Measurements from ENCODE around the gene OSCP1. TPM values are rescaled to one million over a fixed set of nuclear protein-coding genes. Genes with fewer than 3 reads are reported as not detected.

The OSCP1 gene
- total RNA-seq, 1 donor from 2014 or later = not detected

- intact Hi-C loops (cut with micrococcal nuclease) = no loop called here
Measured at GRCh38 chr1:36453051-36453450, 2.8 kb upstream of the OSCP1 start.

- intact Hi-C loops (cut with micrococcal nuclease) = loop anchor here (1.0 to 2.0 kb wide), 7 partner anchors 8 to 1241 kb away; partner anchors contain the start of genes CDCA8, LSM10, MRPS15 and TRAPPC3
Measured at GRCh38 chr1:36450919-36451305, 661 bp upstream of the OSCP1 start.

DNA sequence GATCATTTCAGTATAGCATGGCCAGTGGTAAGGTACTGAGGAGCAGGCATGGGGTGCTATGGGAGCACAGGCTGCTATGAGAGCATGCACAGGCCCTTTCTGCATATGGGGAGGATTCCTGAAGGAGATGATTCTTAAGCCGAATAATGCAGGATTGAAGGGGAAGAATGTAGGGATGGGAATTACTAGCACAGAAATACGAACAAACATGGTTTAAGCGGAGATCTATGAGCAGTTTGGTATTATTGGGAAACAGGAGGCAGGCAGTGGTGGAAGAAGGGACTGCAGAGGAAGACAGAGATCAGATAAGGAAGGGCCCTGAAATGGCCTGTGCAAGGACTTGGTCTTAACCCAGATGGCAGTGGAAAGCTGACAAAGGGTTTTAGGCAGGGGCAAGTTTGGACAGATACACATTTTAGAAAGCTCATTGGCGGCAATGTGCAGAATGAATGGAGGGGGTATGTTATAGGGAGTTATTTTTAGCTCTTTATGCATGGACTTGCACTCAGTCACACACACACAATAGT, 1.7 kb downstream of the OSCP1 start:
- intact Hi-C loops (cut with micrococcal nuclease) = no loop called here

DNA sequence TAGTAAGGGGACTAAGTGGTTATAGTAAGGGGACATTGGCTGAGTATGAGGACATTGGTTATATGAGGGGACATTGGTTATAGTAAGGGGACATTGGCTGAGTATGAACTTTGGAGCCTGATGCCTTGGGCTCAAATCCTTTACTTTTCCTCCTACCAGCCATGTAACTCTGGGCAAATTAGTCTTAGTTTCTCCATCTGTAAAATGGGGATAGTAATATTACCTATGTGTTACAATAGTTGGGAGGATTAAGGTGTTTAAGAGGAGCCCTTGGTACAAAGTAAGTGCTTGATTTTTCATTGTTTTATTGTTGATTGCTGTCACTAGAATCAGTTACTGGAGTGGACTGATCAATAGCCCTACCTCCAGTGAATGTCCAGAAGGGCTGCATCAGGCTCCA, 2.8 kb downstream of the OSCP1 start:
- intact Hi-C loops (cut with micrococcal nuclease) = no loop called here

GRCh38 chr1:36446746-36447145, 3.5 kb downstream of the OSCP1 start:
- intact Hi-C loops (cut with micrococcal nuclease) = loop anchor here (1.0 kb wide), 1 partner anchor 28 kb away; no protein-coding TSS in a partner anchor

DNA sequence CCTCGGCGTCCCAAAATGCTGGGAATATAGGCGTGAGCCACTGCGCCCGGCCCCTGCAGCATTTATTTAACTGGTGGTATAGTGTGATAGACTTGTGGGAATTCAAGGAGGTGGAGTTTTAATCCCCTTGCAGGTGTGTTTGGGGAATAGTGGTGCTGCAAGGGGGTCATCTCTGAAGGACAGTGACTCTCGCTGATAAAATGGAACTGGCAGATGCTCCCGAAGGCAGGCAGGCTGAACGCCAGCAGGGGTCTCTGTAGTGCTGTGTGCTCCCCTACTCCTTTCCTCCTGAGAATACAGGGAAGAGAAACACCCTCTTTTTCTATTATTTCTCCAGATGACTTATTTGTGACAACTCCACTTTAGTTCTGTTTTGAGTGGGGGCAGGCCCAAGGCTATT, 4.0 kb downstream of the OSCP1 start:
- intact Hi-C loops (cut with micrococcal nuclease) = loop anchor here (1.0 kb wide), 1 partner anchor 28 kb away; no protein-coding TSS in a partner anchor

DNA sequence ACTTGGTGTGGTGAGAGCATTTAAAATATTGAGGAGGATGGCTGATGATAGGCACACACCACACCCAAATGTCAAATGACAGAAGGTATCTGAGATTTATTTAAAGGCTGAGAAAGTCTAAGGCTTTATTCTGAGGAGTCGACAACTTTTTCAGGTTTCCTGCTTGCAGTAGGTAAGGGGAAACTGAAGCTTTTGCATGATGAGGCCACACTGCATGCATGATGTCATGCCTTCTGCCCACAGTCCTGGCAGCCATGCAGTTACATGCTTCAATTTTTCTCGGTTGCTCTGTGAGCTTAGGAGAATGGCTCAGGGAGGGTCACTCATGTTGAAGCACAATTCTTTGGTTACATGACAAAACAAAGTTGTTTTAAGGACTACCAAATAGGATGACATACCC, 7.0 kb downstream of the OSCP1 start:
- intact Hi-C loops (cut with micrococcal nuclease) = no loop called here

- intact Hi-C loops (cut with micrococcal nuclease) = no loop called here
Measured at GRCh38 chr1:36442337-36442736, 7.9 kb downstream of the OSCP1 start.

DNA sequence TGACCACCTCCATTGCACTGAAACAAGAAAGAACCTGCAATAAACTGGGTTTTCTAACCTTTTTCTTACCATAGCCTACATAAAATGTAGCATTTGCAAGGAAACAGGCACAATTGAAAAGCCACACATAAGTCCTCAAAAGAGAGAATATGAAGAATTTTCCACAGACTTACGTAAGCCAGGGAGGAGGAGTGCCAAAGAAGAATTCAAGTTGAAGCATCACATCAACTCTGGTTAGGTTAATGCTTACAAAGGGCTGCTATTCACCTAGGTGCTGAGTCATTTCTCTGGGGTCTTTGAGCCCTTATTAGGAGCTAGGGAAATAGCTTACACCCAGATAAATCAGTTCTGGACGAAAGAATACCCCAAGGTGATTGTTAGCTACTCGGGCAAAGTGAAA, 9.6 kb downstream of the OSCP1 start:
- intact Hi-C loops (cut with micrococcal nuclease) = no loop called here

DNA sequence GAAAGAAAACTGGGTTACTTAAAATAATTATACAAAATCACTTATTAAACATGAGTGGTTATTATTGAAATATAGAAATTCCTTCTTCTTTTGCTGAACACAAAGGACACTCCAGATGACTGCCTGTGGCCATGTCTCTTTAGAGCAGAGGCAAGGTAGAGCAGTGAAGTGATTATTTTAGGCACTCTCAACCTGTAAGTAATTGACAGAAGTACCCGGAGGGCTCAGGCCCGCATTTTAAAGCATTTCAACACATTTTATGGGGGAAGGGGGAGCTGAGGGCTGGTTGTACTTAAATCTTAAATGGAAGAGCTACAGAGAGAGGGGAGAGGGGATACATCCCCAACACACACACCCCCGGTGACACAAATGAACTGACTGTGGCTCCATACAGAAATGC, 10.2 kb downstream of the OSCP1 start:
- intact Hi-C loops (cut with micrococcal nuclease) = no loop called here

- intact Hi-C loops (cut with micrococcal nuclease) = no loop called here
Measured at GRCh38 chr1:36438715-36439114, 11.5 kb downstream of the OSCP1 start.

GRCh38 chr1:36436821-36437220, 13.4 kb downstream of the OSCP1 start:
- intact Hi-C loops (cut with micrococcal nuclease) = no loop called here

DNA sequence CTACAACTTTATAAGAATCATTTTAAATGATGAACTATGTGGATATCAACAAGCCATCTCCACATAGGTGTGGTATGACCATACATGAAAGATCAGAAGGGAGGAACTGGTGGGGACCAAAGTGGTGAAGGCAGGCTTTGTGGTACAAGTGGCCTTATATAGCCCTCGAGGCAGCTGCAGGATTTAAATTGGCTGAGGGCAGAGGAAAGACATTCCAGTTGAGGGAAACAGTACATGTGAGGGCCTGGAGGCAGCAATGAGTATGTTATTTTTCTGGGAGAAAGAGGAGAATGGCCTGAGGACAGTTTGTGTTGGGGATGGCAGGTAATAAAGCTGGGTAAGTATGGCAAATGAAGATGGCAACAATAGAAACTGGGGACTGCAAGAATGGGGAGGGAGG, 17.1 kb downstream of the OSCP1 start:
- intact Hi-C loops (cut with micrococcal nuclease) = no loop called here

- intact Hi-C loops (cut with micrococcal nuclease) = no loop called here
Measured at GRCh38 chr1:36432616-36433015, 17.6 kb downstream of the OSCP1 start.

- intact Hi-C loops (cut with micrococcal nuclease) = no loop called here
Measured at GRCh38 chr1:36425791-36426190, 24.5 kb downstream of the OSCP1 start.

GRCh38 chr1:36421649-36422048, 28.6 kb downstream of the OSCP1 start:
- intact Hi-C loops (cut with micrococcal nuclease) = loop anchor here (2.0 kb wide), 1 partner anchor 25 kb away; the partner anchor contains the start of gene LSM10

DNA sequence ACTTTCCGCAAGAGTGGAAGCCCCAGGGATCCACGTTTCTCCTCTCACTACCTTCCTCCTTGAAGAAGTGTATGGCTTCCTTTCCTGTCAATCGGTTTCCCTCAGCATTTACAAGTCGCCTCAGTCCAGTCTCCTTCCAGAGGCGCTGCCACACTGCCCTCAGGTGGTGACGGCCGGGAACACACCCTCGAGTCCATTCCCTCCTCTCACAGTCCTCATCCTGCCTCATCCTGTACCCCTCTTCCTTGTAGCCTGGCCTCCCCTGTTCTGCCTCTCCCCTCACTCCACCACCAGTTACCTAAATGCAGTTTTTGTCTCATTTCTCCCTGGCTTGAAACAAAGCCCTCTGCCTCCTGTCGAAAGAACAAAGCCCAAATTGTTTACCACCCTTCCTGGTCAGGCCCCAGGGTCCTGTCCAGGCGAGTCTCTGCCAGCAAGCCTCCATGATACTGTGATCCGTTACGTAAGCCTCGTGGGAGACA, 29.4 kb downstream of the OSCP1 start:
- intact Hi-C loops (cut with micrococcal nuclease) = loop anchor here (1.0 to 2.0 kb wide), 8 partner anchors 24 to 322 kb away; partner anchors contain the start of genes LSM10, SH3D21 and TRAPPC3

GRCh38 chr1:36420409-36420808, 29.8 kb downstream of the OSCP1 start:
- intact Hi-C loops (cut with micrococcal nuclease) = loop anchor here (1.0 to 2.0 kb wide), 8 partner anchors 24 to 321 kb away; partner anchors contain the start of genes LSM10, SH3D21 and TRAPPC3

- intact Hi-C loops (cut with micrococcal nuclease) = no loop called here
Measured at GRCh38 chr1:36419569-36419968, 30.7 kb downstream of the OSCP1 start.

- intact Hi-C loops (cut with micrococcal nuclease) = no loop called here
Measured at GRCh38 chr1:36419140-36419539, 31.1 kb downstream of the OSCP1 start.

DNA sequence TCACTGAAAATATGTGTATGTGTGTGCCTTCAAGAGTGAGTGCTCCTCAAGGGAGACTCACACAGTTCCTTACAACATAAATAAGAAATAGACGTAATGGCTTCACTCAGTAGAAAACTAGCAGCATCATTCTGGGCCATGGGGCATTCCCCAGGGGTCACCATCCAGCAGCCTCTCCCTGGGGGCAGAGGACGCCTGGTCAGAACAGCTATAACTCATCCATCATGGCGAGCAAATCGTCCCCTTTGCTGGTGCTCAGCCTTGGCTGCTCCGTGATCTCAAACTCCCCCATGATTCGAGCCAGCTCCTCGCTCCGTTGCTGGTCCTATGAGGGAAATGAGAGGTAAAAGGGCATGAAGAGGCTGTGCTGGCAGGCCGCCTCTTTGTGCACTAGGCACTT, 32.3 kb downstream of the OSCP1 start:
- intact Hi-C loops (cut with micrococcal nuclease) = no loop called here

- intact Hi-C loops (cut with micrococcal nuclease) = no loop called here
Measured at GRCh38 chr1:36415661-36416326, 34.5 kb downstream of the OSCP1 start.

DNA sequence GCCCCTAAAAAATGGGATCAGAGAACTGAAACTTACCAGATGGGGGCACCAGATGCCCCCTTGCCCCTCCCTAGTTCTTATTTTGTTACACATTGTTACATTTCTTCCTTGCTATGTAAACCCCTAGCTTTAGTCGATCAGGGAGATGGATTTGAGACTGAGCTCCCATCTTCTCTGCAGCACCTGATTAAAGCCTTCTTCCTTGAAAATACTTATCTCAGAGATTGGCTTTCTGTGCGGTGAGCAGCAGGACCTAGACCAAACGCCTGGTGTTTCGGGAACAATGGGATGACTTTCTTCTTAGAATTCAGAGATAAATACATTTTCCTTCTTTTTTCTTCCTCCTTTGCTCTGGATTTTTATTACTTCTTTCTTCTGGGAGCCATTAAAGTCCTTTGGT, 35.9 kb downstream of the OSCP1 start:
- intact Hi-C loops (cut with micrococcal nuclease) = no loop called here
